Posterior vena cava (tissue), 2 donors: ENCODE results near the gene DCTN3. TPM values are rescaled to one million over a fixed set of nuclear protein-coding genes. Genes with fewer than 3 reads are reported as not detected.

Experiments
- DNase-seq: peaks from one replicate; pipeline ENCODE4 v3.0.0-alpha.2; 2020; ENCODE audit warnings: low spot score
- intact Hi-C, 2 donors: fragments of 100-400 bp; cut with DNase I; formaldehyde crosslinking; loops; one replicate each; pipeline versions ENCODE4 v1.14.1 to v1.14.2; 2022 to 2023
- long read RNA-seq, 2 donors: library from polyadenylated mRNA; unstranded; transcript quantifications; one replicate each; pipeline ENCODE4 v2.0.0, GENCODE V29; 2020 to 2021
- total RNA-seq, 2 donors: library from RNA; stranded (reverse); fragmentation: NEBNext Ultra II Directional; extraction: Animal tissue kit (Norgen Biotek cat#: 25700); gene quantifications; one replicate each; pipeline ENCODE4 v1.2.1, GENCODE V29; 2021
- donor health status: DM: yes; HTN: yes; CAD: no.
- donor health status: DM: yes; HTN: yes; CAD: no.

The DCTN3 gene
- 10 to 100 TPM; 73.8 to 77.0 TPM for total RNA-seq
- long read RNA-seq, donor 1, transcript DCTN3-201 (7 exons, 808 nt), result major isoform, 16 of 19 reads
- long read RNA-seq, donor 1, partial matches to known transcripts, result 0 of 19 reads
- long read RNA-seq, donor 1, other reads (novel, unspliced or antisense), result 1 of 19 reads
- long read RNA-seq, donor 2, transcript DCTN3-201 (7 exons, 808 nt), result major isoform, 48 of 55 reads
- long read RNA-seq, donor 2, partial matches to known transcripts, result 0 of 55 reads
- long read RNA-seq, donor 2, other reads (novel, unspliced or antisense), result 3 of 55 reads

GRCh38 chr9:34620061-34620994 is at the start of gene DCTN3:
Gene DCTN3, minus strand, starts transcription at chr9:34620495. Its CDS starts 31 bp downstream, at chr9:34620464.
- intact Hi-C loops, result no loop called here

GRCh38 chr9:34665381-34666250 is 45.3 kb upstream of the DCTN3 start:
- DNase-seq, result peak; percentile 98
- intact Hi-C loops, result no loop called here

More at GRCh38 chr9:34620061-34620994, at the start of gene DCTN3:
- DNase-seq, result peak; percentile 97

GRCh38 chr9:34665067-34665380 is 44.7 kb upstream of the DCTN3 start:
- intact Hi-C loops, result no loop called here
- DNase-seq, result no peak

- intact Hi-C loops, result no loop called here
- peak; percentile 95 for DNase-seq
Measured at GRCh38 chr9:34664281-34665066, 44.2 kb upstream of the DCTN3 start.

- no peak for DNase-seq
- intact Hi-C loops, result no loop called here
Measured at GRCh38 chr9:34663303-34663605, 43.0 kb upstream of the DCTN3 start.

- intact Hi-C loops, result no loop called here
- no peak for DNase-seq
Measured at GRCh38 chr9:34662526-34663302, 42.4 kb upstream of the DCTN3 start, which contains the start of gene CCL27. Gene CCL27, minus strand, starts transcription at chr9:34662657. Its CDS starts 24 bp downstream, at chr9:34662633.

GRCh38 chr9:34659592-34660253 is 39.4 kb upstream of the DCTN3 start:
- no peak for DNase-seq
- intact Hi-C loops, result no loop called here

GRCh38 chr9:34658461-34658860 is 38.2 kb upstream of the DCTN3 start:
- no peak for DNase-seq
- intact Hi-C loops, result no loop called here

- DNase-seq, result no peak
- intact Hi-C loops, result no loop called here
Measured at GRCh38 chr9:34656992-34657391, 36.7 kb upstream of the DCTN3 start.

GRCh38 chr9:34655394-34655793 is 35.1 kb upstream of the DCTN3 start:
- intact Hi-C loops, result no loop called here
- DNase-seq, result no peak

GRCh38 chr9:34654323-34655051 is 34.2 kb upstream of the DCTN3 start:
- peak; percentile 85 for DNase-seq

GRCh38 chr9:34653151-34654072 is 33.1 kb upstream of the DCTN3 start:
- DNase-seq, result no peak
- intact Hi-C loops, result no loop called here

More at GRCh38 chr9:34654323-34655051, 34.2 kb upstream of the DCTN3 start:
- intact Hi-C loops, result no loop called here

- intact Hi-C loops, result no loop called here
- no peak for DNase-seq
Measured at GRCh38 chr9:34652602-34653000, 32.3 kb upstream of the DCTN3 start.

- intact Hi-C loops, result no loop called here
- peak; percentile 93 for DNase-seq
Measured at GRCh38 chr9:34651876-34652601, 31.7 kb upstream of the DCTN3 start, which contains the start of gene IL11RA. Gene IL11RA, plus strand, starts transcription at chr9:34652185. Its CDS starts 3,033 bp downstream, at chr9:34655218.

GRCh38 chr9:34651321-34651720 is 31.0 kb upstream of the DCTN3 start:
- intact Hi-C loops, result no loop called here
- DNase-seq, result no peak
